ENCODE results near the gene CSTF3. TPM values are rescaled to one million over a fixed set of nuclear protein-coding genes. Genes with fewer than 3 reads are reported as not detected.

CSTF3 gene
- total RNA-seq, 4 donors from 2014 or later, result 11.2 to 23.3 (median 18.2) TPM

GRCh38 chr11:33089776-33090175 is 71.5 kb downstream of the CSTF3 start:
- DNase-seq, result no peak
- no peak for TF ChIP-seq POLR2A (IDR thresholded peaks at IDR 0.05)
- TF ChIP-seq, protein P1, sequence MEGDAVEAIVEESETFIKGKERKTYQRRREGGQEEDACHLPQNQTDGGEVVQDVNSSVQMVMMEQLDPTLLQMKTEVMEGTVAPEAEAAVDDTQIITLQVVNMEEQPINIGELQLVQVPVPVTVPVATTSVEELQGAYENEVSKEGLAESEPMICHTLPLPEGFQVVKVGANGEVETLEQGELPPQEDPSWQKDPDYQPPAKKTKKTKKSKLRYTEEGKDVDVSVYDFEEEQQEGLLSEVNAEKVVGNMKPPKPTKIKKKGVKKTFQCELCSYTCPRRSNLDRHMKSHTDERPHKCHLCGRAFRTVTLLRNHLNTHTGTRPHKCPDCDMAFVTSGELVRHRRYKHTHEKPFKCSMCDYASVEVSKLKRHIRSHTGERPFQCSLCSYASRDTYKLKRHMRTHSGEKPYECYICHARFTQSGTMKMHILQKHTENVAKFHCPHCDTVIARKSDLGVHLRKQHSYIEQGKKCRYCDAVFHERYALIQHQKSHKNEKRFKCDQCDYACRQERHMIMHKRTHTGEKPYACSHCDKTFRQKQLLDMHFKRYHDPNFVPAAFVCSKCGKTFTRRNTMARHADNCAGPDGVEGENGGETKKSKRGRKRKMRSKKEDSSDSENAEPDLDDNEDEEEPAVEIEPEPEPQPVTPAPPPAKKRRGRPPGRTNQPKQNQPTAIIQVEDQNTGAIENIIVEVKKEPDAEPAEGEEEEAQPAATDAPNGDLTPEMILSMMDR (IDR thresholded peaks at IDR 0.05), result peak in 1 of 6 experiments; percentile 32
- Histone ChIP-seq H3K27me3 (no peaks in the 10 kb centered on the region), H3K36me3 (peaks cover 0 to 65% (median 0%) of the 10 kb centered on the region in 3 donors), H3K4me3 (no peak overlapping the region), H3K9me3 (no peaks in the 10 kb centered on the region), H3K27ac (no peak overlapping the region), H3K4me1 (peaks cover 0 to 9% (median 0%) of the 10 kb centered on the region in 3 donors)
- intact Hi-C loops (cut with DNase I), result no loop called here

DNA sequence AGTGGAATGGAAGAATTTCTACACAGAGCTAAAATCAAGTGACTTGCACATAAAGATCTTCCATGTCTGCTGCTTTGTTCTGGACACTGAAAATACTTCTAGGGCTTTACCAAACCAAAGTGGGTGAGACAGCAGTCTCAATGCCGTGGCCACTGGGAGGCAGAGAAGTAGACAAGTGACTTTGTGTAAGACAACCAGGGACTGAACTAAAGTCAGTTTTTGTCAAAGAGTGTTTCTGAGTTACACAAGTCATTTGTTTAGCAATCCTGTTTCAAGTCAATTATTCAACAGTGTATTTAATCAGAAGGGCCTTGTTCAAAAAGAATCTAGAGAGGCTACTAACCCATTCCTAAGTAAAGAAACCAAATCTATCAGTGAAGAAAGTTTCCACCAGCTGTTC is 75.3 kb downstream of the CSTF3 start:
- H3K36me3 ChIP-seq, result peaks cover 0 to 80% (median 0%) of the 10 kb centered on the region in 3 donors
- no peak overlapping the region for H3K4me3 ChIP-seq
- intact Hi-C loops (cut with DNase I), result no loop called here
- no peak overlapping the region for H3K27ac ChIP-seq
- no peaks in the 10 kb centered on the region for H3K9me3 ChIP-seq
- TF ChIP-seq POLR2A (IDR thresholded peaks at IDR 0.05), result no peak
- TF ChIP-seq, protein P1 (IDR thresholded peaks at IDR 0.05), result no peak
- no peaks in the 10 kb centered on the region for H3K4me1 ChIP-seq
- H3K27me3 ChIP-seq, result no peaks in the 10 kb centered on the region
- WGBS, 2 donors, result 75 to 78% methylated on average over 1 of the region's 1 CpG
- no peak for DNase-seq

DNA sequence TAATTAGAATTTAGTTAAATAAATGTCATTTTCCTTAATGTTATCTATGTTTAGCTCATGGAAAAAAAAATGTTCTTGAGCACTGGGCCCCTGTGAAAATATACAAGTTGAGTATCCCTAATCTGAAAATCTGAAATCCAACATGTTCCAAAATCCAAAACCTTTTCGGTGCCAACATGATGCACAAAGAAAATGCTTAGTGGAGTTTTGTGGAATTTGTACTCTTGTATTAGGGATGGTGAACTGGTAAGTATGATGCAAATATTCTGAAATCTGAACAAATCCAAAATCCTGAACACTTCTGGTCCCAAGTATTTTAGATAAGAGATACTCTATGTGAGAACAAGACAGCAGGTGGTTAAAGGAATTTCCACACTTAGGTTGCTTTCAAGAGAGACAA is 77.4 kb downstream of the CSTF3 start:
- peaks cover 0 to 92% (median 0%) of the 10 kb centered on the region in 3 donors for H3K36me3 ChIP-seq
- 83 to 91% methylated on average over 1 of the region's 1 CpG for WGBS, 2 donors
- intact Hi-C loops (cut with DNase I), result no loop called here

DNA sequence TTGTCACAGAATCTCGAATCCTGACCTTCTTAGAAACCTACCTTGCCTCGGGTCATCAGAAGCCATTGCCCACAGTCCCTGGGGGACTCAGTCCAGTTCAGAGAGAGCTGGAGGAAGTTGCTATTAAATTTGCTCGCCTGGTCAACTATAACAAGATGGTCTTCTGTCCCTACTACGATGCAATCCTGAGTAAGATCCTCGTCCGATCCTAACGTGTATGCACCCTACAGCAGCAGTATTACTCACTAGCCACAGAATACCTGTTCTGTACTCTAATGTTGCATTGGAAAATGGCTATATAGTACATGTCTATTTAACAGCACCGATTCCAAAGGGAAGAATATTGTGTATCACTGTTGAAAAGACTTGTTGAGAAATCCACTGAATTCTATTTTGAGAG is 88.8 kb downstream of the CSTF3 start:
- WGBS, 2 donors, result 88 to 89% methylated on average over 8 of the region's 8 CpGs
- no peak overlapping the region for H3K27ac ChIP-seq
- H3K36me3 ChIP-seq, result peaks cover 8 to 100% (median 51%) of the 10 kb centered on the region in 3 donors
- intact Hi-C loops (cut with DNase I), result no loop called here
- H3K4me1 ChIP-seq, result peaks cover 0 to 2% (median 0%) of the 10 kb centered on the region in 3 donors
- TF ChIP-seq, protein P1 (IDR thresholded peaks at IDR 0.05), result no peak
- TF ChIP-seq POLR2A (IDR thresholded peaks at IDR 0.05), result no peak
- DNase-seq, result no peak
- no peak overlapping the region for H3K4me3 ChIP-seq
- H3K9me3 ChIP-seq, result no peaks in the 10 kb centered on the region
- no peaks in the 10 kb centered on the region for H3K27me3 ChIP-seq

More for the DNA sequence above, 77.4 kb downstream of the CSTF3 start:
- Histone ChIP-seq H3K4me3 (no peak overlapping the region), H3K27me3 (no peaks in the 10 kb centered on the region), H3K4me1 (no peaks in the 10 kb centered on the region), H3K27ac (no peak overlapping the region), H3K9me3 (no peaks in the 10 kb centered on the region)
- TF ChIP-seq, protein P1 (IDR thresholded peaks at IDR 0.05), result no peak
- TF ChIP-seq POLR2A (IDR thresholded peaks at IDR 0.05), result no peak
- no peak for DNase-seq

DNA sequence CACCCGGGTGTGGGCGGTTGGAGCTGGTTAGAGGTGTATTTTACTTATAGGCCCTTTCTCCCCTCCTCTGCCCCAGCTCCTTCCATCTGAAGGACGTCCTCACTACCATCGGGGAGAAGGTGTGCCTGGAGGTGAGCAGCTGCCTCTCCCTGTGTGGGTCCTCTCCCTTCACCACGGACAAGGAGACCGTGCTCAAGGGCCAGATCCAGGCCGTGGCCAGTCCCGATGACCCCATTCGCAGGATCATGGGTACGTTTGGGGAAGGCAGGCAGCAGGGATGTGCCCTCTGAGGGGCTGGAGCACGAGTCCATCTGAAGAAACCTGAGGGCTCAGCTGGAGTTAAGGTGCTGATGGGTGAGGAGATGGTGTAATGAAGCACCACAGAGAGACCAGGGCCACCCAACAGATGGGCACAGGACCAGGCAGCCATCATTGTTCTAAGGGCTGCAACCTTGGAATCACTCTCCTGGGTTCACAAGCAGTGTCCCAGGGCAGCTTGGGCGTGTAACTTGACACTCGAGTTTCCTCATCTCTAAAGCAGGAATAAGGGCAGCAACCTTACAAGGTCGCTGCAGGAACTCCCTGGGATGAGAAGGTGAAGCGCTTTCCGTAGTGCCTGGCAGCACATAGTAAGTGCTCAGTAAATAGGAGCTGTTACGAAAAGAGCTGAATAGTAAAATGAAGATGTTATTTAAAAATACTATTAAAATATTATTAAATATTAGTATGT is 92.5 kb downstream of the CSTF3 start:
- Histone ChIP-seq H3K4me3 (no peak overlapping the region), H3K9me3 (no peaks in the 10 kb centered on the region), H3K27me3 (no peaks in the 10 kb centered on the region), H3K27ac (no peak overlapping the region), H3K36me3 (peaks cover 8 to 84% (median 53%) of the 10 kb centered on the region in 3 donors), H3K4me1 (peaks cover 9 to 31% (median 17%) of the 10 kb centered on the region in 3 donors)
- no peak for DNase-seq
- 92 to 96% methylated on average over 10 to 12 of the region's 17 CpGs for WGBS, 2 donors
- intact Hi-C loops (cut with DNase I), result loop anchor here (5.0 kb wide), 1 partner anchor 106 kb away; no protein-coding TSS in a partner anchor
- TF ChIP-seq, protein P1 (IDR thresholded peaks at IDR 0.05), result no peak
- no peak for TF ChIP-seq POLR2A (IDR thresholded peaks at IDR 0.05)
